H7 (cell line): ENCODE results near the gene ZBTB48. TPM values are rescaled to one million over a fixed set of nuclear protein-coding genes. Genes with fewer than 3 reads are reported as not detected.
"Not testable (repeated sequence)": the region's sequence is repeated elsewhere in the genome, so short reads cannot be mapped to it uniquely, and the experiment has no call there.

ENCODE experiments used
- DNase-seq: peaks from one replicate; pipeline ENCODE4 v3.0.0; 2012
- H3K27me3 ChIP-seq: 2 replicates; pipeline ENCODE4 v1.6.0; 2011; ENCODE audit warnings: mild to moderate bottlenecking, low read length; ENCODE audit not compliant: control insufficient read depth, insufficient read depth
- H3K36me3 ChIP-seq: replicated peaks from 2 replicates; pipeline ENCODE4 v1.5.1; 2011; ENCODE audit warnings: low read length; ENCODE audit not compliant: control insufficient read depth, insufficient read depth
- H3K4me3 ChIP-seq: 2 replicates; pipeline ENCODE4 v1.5.1; 2011; ENCODE audit warnings: low read depth, mild to moderate bottlenecking, control low read depth, low read length, moderate library complexity; ENCODE audit not compliant: insufficient read depth
- total RNA-seq: library from RNA; depleted of rRNA; stranded (reverse); fragments of >200 nt; shearing (Covaris generic); gene quantifications from 2 replicates; pipeline ENCODE4 v1.2.3, GENCODE V29; 2014

The ZBTB48 gene
- total RNA-seq, 1 experiment from 2014 or later: 40.4 TPM

DNA sequence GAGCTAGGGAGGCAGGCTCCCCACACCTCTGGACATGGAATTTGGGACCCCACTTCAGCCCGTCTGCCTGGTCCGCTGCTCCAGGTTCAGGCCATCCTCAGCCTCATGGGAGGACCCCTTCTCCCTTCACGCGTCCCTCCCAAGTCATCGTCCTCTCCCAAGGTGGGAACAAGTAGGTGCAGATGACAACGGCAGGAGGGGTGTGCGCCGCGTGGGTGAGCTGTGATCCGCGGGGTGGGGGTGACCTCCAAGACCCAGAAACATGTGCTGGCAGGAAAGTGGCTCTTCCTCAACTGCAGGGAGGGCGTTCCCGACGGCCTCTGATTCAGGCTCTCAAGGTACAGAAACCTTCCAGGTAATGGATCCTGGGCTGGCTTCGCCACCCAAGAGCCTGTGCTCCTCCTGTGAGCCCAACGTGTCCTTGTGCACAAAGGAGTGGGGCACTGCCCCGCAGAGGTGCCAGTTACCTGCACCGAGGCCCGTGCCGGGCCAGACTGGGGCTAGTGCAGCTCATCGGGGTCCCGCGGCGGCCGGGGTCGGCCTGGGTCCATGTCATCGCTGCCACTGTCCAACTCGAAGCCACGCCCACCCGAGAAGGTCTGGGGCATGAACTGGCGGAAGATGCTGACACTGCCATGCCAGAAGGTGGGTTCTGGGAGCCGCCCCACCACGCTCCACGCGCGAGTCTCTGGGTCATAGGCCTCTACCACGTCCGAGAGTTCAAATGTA is 13.2 kb downstream of the ZBTB48 start:
- Histone ChIP-seq H3K4me3 (no peak overlapping the region), H3K36me3 (peaks cover 34% of the 10 kb centered on the region), H3K27me3 (no peaks in the 10 kb centered on the region)
- DNase-seq: peak; percentile 54

DNA sequence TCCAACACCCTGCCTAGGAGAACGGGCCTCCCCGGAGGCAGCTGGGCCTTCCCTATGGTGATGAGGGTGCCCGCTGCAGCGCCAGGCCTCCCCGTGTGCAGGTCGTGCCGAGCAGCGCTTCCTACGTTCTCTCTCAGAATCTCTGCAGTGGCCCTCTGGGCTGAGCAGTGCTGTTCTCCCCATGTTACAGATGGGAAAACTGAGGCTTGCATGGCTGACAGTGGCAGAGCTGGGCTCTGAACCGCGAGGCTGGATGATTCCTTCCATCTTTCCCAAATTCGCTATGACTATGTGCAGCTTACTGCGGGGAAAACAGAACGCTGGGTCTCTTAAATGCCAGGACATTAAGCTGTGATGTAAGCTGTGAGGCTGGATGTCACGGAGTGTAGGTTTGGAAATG is 14.0 kb downstream of the ZBTB48 start:
- no peak for DNase-seq
- H3K4me3 ChIP-seq: no peak overlapping the region
- H3K36me3 ChIP-seq: peaks cover 34% of the 10 kb centered on the region

DNA sequence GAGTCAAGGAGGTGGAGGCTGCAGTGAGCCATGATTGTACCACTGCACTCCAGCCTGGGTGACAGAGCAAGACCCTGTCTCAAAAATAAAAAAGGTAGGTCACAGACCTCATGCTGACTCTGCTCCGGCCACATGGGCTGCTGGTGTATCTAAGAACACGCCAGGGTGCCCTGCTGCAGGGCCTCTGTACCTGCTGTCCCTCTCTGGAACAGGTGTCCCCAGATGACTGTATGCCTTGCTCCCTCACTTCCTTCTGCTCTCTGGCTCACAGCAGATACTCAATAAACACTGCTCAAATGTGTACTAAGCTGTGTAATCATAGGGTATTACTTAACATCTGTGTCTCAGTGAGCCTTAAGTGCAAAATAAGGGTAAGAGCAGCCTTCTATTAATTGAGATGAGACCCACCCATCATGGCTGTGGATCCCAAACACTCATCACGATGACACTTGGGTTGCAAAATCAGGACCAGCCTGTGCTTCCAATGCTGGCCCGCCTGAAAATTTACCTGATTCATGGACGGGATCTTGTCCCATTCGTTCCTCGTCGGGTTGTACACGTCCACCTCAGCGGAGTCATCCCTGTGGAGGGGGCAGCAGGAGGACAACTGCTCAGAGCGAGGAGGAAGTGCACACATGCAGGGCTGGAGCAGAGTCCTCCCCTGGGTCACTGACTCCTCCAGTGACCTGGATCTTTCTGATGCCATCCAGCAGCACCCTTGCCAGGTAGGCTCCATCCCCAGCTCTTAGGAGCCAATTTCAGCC is 15.4 kb downstream of the ZBTB48 start:
- DNase-seq: peak; percentile 26
- H3K27me3 ChIP-seq: no peaks in the 10 kb centered on the region
- peaks cover 33% of the 10 kb centered on the region for H3K36me3 ChIP-seq
- H3K4me3 ChIP-seq: no peak overlapping the region

More for the DNA sequence above, 14.0 kb downstream of the ZBTB48 start:
- H3K27me3 ChIP-seq: no peaks in the 10 kb centered on the region

DNA sequence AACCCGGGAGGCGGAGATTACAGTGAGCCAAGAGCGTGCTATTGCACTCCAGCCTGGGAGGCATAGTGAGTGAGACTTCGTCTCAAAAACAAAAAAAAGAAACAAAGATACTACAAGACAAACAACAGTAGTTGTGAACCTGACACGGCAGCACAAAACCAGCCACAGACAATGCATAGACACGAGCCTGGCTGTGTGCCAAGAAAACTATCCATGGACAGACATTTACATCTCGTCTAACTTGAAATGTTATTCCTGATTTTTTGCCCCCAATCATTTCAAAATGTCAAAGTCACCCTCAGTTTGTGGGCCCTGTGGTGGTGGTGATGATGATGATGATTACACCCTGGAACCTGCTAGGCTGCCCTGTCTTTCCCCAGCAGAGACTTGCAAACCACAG is 16.6 kb downstream of the ZBTB48 start:
- H3K36me3 ChIP-seq: peaks cover 33% of the 10 kb centered on the region
- H3K27me3 ChIP-seq: no peaks in the 10 kb centered on the region
- no peak for DNase-seq
- no peak overlapping the region for H3K4me3 ChIP-seq

DNA sequence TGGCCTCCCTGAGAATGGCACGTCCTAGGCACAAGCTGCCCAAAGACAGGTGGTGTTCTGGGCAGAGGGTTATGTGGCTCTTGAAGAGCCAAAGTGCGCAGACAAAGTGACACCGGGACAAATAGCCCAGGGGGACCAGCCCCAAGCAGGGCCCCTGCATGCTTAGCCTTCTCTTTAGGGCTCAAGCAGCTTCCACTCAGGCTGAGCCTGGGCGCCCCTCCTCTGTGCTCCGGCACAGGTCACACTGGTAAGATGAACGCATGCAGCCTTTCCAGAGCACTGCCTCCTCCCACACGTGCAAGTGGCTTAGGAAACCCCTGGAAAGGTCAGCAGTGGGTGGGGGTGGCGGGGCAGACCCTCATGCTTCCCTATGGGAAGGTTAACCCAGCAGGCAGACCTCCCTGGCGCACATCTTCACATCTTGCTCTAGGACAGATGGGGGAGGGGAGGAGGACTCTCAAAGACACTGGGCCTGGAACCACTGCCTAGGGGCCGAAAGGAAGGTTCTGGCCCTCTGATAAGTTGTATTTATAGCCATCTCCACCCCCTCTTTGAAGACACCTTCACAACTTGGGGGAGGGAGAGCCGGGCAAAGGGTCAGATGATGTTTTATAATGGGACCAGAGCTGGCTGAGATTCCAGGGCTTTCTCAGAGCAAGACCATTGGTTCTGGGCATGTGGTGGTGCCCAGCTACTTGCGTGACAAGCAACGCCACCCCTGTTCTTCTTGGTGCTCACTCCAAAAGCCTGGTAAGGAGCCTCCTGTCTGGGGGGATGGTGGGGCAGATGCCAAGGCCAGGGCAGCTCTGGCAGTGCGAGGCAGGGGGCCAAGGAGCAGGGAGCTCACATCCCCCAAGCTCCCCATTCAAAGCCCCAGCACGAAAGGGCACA is 17.3 kb downstream of the ZBTB48 start:
- Histone ChIP-seq H3K27me3 (no peaks in the 10 kb centered on the region), H3K4me3 (no peak overlapping the region), H3K36me3 (peaks cover 33% of the 10 kb centered on the region)
- DNase-seq: peak; percentile 41

DNA sequence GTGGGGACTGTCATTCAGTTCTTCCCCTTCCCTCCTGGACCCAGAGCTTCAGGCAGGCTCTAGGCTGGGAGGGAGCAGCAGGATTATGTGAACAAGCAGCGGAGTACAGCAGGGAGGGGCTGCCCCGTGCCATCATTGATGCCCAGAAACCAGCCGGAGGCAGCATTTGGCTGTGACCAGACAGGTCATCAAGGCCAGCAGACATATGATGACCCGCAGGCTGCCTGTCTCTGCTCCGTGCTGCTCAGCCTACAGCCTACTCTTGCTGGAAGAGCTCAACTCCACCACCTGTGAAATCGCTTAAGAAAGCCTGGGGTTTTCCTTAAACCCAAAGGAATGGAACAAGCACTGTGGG is 18.0 kb downstream of the ZBTB48 start:
- DNase-seq: peak; percentile 28
- 0 out of 2 replicates have a peak, but pooled peaks cover 2% of the 10 kb centered on the region for H3K27me3 ChIP-seq
- H3K36me3 ChIP-seq: peaks cover 29% of the 10 kb centered on the region
- no peak overlapping the region for H3K4me3 ChIP-seq

DNA sequence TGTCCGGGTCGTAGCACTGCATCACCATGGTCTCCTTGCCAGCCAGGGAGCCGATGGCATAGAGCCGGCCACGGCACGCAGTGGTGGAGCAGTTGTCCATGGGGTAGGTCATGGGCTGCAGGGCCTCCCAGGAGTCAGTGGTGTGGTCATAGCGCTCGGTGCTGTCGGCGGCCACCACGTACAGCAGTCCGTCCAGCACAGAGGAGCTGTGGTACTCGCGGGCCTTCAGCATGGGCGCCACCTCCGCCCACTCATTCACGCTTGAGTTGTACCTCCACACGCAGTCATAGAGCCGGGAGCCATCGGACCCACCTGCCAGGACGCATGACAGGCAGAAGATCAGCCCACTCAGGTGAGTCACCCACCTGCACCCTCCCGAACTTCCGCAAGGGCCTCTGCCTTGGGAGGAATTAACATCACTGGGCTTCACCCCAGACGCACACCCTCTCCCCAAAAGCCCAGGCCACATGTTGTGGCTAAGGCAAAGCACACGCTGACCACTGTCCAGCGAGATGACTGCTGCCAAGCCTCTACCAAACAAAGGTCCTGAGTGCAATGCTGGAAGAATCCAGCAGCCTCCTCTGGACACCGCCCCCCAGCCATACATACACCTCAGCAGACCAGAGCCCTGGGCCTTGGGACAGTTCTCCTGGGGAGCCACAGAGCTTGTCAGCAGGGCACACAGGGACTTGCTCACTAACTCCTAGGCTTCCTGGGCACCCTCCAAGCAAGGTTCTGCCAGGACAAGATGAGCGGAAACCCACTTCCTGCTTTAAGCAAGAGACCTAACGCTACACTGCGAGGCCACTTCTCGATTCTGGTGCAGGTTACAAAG is 19.6 kb downstream of the ZBTB48 start:
- Histone ChIP-seq H3K36me3 (peaks cover 22% of the 10 kb centered on the region), H3K4me3 (no peak overlapping the region), H3K27me3 (0 out of 2 replicates have a peak, but pooled peaks cover 2% of the 10 kb centered on the region)
- no peak for DNase-seq

DNA sequence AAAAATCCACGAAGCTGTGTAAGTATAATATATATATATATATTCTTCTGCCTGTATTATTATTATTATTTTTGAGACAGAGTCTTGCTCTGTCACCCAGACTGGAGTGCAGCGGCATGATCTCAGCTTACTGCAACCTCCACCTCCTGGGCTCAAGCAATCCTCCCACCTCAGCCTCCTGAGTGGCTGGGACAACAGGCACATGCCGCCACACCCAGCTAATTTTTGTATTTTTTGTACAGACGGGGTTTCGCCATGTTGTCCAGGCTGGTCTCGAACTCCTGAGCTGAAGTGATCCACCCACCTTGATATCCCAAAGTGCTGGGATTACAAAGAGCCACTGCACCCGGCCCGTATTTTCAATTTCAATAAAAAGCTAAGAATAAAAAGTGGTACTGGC is 20.2 kb downstream of the ZBTB48 start:
- not testable (repeated sequence) for DNase-seq, H3K27me3 ChIP-seq, H3K4me3 ChIP-seq
- H3K36me3 ChIP-seq: peaks cover 21% of the 10 kb centered on the region

DNA sequence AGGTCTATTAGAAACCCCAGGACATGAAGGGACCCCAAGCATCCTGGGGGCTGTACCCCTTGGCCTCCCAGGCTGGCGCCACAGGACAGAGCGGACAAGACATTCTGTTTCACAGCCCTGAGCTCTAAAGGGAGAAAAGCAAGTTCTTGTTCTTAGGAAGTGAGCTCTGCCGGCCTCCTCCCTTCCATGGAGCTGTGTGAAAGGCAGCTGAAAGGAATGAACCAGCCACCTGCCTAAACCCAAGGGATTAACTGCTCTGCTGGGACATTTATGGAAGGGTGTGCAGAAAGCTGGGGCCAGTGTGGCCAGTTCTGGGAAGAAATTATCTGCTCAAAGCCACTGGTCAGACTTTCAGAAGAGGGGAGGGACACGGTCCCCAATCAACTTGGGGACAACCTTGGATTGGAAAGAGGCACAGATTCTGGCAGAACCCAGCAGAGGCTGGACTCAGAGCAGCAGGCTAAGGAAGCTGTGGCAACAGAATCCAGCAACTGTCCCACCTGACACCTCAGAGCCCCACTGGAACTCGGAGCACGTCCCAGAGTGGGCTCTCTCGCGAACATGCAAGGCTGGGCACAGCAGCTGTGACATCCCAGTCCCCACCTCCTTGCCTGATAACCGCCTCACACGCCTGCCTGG is 20.7 kb downstream of the ZBTB48 start:
- H3K4me3 ChIP-seq: peak overlapping the region; percentile 99
- peaks cover 15% of the 10 kb centered on the region for H3K36me3 ChIP-seq
- peak; percentile 55 for DNase-seq
- 0 out of 2 replicates have a peak, but pooled peaks cover 2% of the 10 kb centered on the region for H3K27me3 ChIP-seq

DNA sequence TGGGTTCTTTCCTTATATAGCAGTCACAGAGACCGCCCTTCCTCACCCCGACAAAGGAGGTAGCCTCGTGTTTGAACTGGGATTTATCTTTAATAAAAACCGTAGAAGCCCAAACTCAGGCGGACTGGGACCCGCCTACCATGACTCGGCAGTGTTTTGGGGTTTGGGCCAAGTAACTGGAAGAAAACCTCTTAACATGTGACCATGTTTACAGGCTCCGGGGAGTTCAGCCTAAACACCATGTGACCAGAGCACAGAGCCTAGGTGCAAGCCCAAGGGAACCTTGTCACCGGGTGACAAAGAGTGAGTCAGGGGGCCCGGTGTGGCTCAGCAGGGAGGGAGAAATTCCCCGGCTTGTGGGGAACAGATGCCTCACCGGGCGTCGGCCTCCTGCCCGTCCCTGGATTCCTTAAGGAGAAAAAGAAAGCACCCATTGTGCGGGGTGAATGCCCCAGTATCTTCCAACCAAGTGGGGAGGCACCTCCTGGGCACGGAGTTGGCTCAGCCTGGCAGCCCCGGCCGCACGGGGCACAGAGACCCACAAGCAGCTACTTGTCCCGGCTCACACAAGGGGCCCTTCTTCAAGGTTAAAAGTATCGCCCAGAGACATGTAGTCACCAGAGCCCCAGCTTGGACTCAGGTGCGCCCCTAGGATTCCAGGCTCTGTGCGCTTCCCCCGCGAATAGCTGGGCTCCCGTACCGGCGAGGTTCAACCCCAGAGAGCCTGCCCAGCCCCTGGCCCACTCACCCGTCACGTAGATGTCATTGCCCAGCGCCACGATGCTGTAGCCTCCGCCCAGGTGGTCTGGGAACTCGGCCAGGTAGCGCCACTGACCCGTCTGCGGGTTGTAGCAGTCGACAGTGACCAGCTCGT is 21.5 kb downstream of the ZBTB48 start:
- Histone ChIP-seq H3K36me3 (peaks cover 10% of the 10 kb centered on the region), H3K27me3 (0 out of 2 replicates have a peak, but pooled peaks cover 2% of the 10 kb centered on the region), H3K4me3 (peak overlapping the region; percentile 99)
- peak; percentile 76 for DNase-seq

DNA sequence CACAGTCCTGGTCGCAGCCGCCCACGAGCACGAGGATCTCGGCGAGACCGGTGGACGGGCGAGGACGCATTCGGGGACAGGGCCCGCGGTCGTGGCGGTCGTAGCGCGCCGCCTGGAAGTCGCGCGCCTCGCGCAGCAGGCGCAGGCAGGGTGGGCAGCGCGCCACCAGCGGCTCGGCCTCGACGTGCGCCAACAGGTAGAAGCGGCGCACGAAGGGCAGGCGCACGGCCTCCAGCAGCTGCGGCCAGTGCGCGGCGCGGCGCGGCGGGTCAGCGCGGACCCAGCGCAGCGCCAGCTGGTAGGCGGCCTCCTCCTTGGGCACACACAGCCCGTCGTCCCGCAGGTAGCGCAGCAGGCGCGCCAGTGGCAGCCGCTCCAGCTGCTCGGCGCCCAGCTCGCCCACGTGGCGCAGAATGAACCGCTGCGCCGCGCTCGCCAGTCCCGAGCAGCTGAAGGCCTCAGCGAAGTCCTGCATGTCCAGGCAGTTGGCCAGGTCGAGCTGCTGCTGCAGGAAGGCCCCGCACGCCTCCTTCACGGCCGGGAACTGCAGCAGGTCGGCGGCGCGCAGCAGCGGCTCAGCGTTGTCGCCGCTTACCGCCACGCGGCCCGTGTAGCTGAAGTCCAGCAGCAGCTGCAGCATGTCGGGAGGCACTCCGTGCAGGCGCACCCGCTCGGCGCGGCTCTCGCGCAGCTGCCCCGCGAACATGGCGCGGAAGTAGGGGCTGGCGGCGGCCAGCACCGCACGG is 22.3 kb downstream of the ZBTB48 start:
- Histone ChIP-seq H3K4me3 (peak overlapping the region; percentile 99), H3K36me3 (peaks cover 4% of the 10 kb centered on the region), H3K27me3 (0 out of 2 replicates have a peak, but pooled peaks cover 2% of the 10 kb centered on the region)
- DNase-seq: peak; percentile 82

DNA sequence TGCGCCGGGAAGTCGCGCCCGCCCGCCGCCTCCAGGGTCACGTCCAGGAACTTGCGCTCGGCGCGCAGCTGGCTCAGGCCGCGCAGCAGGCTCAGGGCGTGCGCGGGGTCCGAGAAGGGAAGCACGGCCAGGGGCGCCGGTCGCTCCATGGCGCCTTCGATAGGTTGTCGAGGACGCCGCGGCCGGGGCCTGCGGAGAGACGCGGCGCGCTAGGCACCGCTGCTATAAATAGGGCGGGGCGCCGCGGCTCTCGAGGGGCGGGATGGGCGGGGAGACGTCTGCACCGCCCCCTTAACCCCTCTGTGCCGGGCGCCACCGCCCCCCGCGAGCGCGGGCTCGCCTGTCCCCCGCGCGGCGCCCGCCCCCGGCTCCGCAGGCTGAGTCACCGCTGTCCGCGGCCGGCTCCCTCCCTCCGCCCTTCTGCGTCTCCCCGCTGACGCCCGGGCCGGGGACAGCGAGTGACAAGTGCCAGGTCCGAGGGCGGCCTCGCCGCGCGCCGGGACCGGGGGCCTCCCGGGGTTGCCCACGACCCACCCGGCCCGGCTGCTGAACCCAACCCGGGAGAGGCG is 23.0 kb downstream of the ZBTB48 start, which contains the start of gene KLHL21:
Gene KLHL21 (minus strand): TSS at position 201 of the 569 bp plus-strand sequence. CDS start 52 bp downstream, at position 149.
- peak within 1 kb of the TSS; percentile 99 for H3K4me3 ChIP-seq

More for the DNA sequence above, 23.0 kb downstream of the ZBTB48 start, which contains the start of gene KLHL21:
- Histone ChIP-seq H3K36me3 (peaks cover 4% of the 10 kb centered on the region), H3K27me3 (0 out of 2 replicates have a peak, but pooled peaks cover 2% of the 10 kb centered on the region)
- peak; percentile 98 for DNase-seq
